Measurements from ENCODE around the gene PNPLA2.

- TF ChIP-seq POLR2A (IDR thresholded peaks at IDR 0.05), result no peak
- TF ChIP-seq, protein P1, sequence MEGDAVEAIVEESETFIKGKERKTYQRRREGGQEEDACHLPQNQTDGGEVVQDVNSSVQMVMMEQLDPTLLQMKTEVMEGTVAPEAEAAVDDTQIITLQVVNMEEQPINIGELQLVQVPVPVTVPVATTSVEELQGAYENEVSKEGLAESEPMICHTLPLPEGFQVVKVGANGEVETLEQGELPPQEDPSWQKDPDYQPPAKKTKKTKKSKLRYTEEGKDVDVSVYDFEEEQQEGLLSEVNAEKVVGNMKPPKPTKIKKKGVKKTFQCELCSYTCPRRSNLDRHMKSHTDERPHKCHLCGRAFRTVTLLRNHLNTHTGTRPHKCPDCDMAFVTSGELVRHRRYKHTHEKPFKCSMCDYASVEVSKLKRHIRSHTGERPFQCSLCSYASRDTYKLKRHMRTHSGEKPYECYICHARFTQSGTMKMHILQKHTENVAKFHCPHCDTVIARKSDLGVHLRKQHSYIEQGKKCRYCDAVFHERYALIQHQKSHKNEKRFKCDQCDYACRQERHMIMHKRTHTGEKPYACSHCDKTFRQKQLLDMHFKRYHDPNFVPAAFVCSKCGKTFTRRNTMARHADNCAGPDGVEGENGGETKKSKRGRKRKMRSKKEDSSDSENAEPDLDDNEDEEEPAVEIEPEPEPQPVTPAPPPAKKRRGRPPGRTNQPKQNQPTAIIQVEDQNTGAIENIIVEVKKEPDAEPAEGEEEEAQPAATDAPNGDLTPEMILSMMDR (IDR thresholded peaks at IDR 0.05 in 4 of 5, conservative IDR thresholded peaks at IDR 0.05 in 1 of 5), result no peak
Measured at GRCh38 chr11:837990-838307, 19.2 kb downstream of the PNPLA2 start.

Data from gastrocnemius medialis (tissue), 4 donors.